CD14-positive monocyte (primary cell): ENCODE data around the gene IL5. TPM values are rescaled to one million over a fixed set of nuclear protein-coding genes. Genes with fewer than 3 reads are reported as not detected.

Source experiments
- DNase-seq, 3 donors: peaks; one replicate each; pipeline ENCODE4 v3.0.0-alpha.2; 2011 to 2022
- H2AFZ ChIP-seq: 2 replicates; pipeline ENCODE4 v1.6.0; 2012; ENCODE audit warnings: mild to moderate bottlenecking, low read depth, low read length, inconsistent platforms; ENCODE audit not compliant: insufficient read depth, poor library complexity, severe bottlenecking
- H3K27ac ChIP-seq, 2 donors: 1 replicate in 1 of 2; 2 replicates in 1 of 2; pipeline ENCODE4 v1.5.1; 2012 to 2013; ENCODE audit warnings: low read length in 2 of 2, control low read depth in 1 of 2, inconsistent platforms in 1 of 2, low read depth in 1 of 2, mild to moderate bottlenecking in 1 of 2
- H3K27me3 ChIP-seq, 2 donors: one replicate each; pipeline versions ENCODE4 v1.6.0 to v1.6.1; 2011 to 2013; ENCODE audit warnings: low read length in 2 of 2; ENCODE audit not compliant: control insufficient read depth in 2 of 2, insufficient read depth in 2 of 2
- H3K36me3 ChIP-seq, 2 donors: replicated peaks in 1 of 2; 1 replicate in 1 of 2; 2 replicates in 1 of 2; pipeline versions ENCODE4 v1.5.1 to v1.6.1; 2012 to 2013; ENCODE audit warnings: low read length in 2 of 2, control low read depth in 1 of 2, inconsistent platforms in 1 of 2, mild to moderate bottlenecking in 1 of 2; ENCODE audit not compliant: insufficient read depth in 2 of 2, control insufficient read depth in 1 of 2
- H3K4me1 ChIP-seq, 2 donors: 1 replicate in 1 of 2; 2 replicates in 1 of 2; pipeline versions ENCODE4 v1.5.1 to v1.6.1; 2012 to 2013; ENCODE audit warnings: low read length in 2 of 2, control low read depth in 1 of 2, inconsistent platforms in 1 of 2, mild to moderate bottlenecking in 1 of 2, moderate library complexity in 1 of 2; ENCODE audit not compliant: insufficient read depth in 2 of 2, control insufficient read depth in 1 of 2
- H3K4me2 ChIP-seq: replicated peaks from 2 replicates; pipeline ENCODE3; 2012; ENCODE audit warnings: low read length, moderate library complexity, mild to moderate bottlenecking; ENCODE audit not compliant: poor library complexity, severe bottlenecking; ENCODE audit errors: extremely low read depth
- H3K4me3 ChIP-seq, 3 experiments: fragments of 200-600 bp in 1 of 3; sonication (generic) in 1 of 3; replicated peaks in 1 of 3; 1 replicate in 2 of 3; 2 replicates in 1 of 3; pipeline ENCODE4 v1.5.1; 2011 to 2013; ENCODE audit warnings: low read length in 3 of 3, mild to moderate bottlenecking in 3 of 3, control low read depth in 2 of 3, low read depth in 2 of 3, inconsistent platforms in 1 of 3, moderate library complexity in 1 of 3
- H3K79me2 ChIP-seq: 2 replicates; pipeline ENCODE4 v1.6.0; 2012; ENCODE audit warnings: mild to moderate bottlenecking, control low read depth, inconsistent platforms, low read length, moderate library complexity; ENCODE audit not compliant: insufficient read depth
- H3K9ac ChIP-seq: 2 replicates; pipeline ENCODE4 v1.6.0; 2017; ENCODE audit warnings: low read length, mild to moderate bottlenecking; ENCODE audit not compliant: insufficient read depth, poor library complexity, severe bottlenecking
- H3K9me3 ChIP-seq, 2 donors: replicated peaks in 1 of 2; 1 replicate in 1 of 2; 2 replicates in 1 of 2; pipeline versions ENCODE4 v1.5.1 to v1.6.1; 2012 to 2013; ENCODE audit warnings: low read length in 2 of 2, control low read depth in 1 of 2; ENCODE audit not compliant: control insufficient read depth in 1 of 2, insufficient read depth in 1 of 2
- H4K20me1 ChIP-seq: 2 replicates; pipeline ENCODE4 v1.6.0; 2012; ENCODE audit warnings: mild to moderate bottlenecking, low read length, control low read depth, moderate library complexity; ENCODE audit not compliant: insufficient read depth
- H3K27ac Mint-ChIP-seq, 7 donors: one replicate each; pipeline ENCODE4 v1.8.0; 2020; ENCODE audit warnings: mild to moderate bottlenecking in 7 of 7, mixed read lengths in 7 of 7, moderate library complexity in 6 of 7, inconsistent platforms in 2 of 7
- H3K27me3 Mint-ChIP-seq, 3 donors: one replicate each; pipeline ENCODE4 v1.8.0; 2021 to 2022; ENCODE audit warnings: low read depth in 3 of 3, mild to moderate bottlenecking in 3 of 3, mixed read lengths in 3 of 3, moderate library complexity in 3 of 3, inconsistent platforms in 1 of 3
- H3K36me3 Mint-ChIP-seq, 2 donors: one replicate each; pipeline ENCODE4 v1.8.0; 2020; ENCODE audit warnings: mixed read lengths in 2 of 2, inconsistent platforms in 1 of 2, mild to moderate bottlenecking in 1 of 2
- H3K4me1 Mint-ChIP-seq: one replicate; pipeline ENCODE4 v1.8.0; 2020; ENCODE audit warnings: mild to moderate bottlenecking, mixed read lengths
- H3K4me3 Mint-ChIP-seq, 2 donors: one replicate each; pipeline ENCODE4 v1.8.0; 2020; ENCODE audit warnings: mild to moderate bottlenecking in 2 of 2, mixed read lengths in 2 of 2, moderate library complexity in 1 of 2
- H3K9me3 Mint-ChIP-seq, 7 donors: one replicate each; pipeline ENCODE4 v1.8.0; 2020 to 2022; ENCODE audit warnings: mixed read lengths in 7 of 7, mild to moderate bottlenecking in 6 of 7, moderate library complexity in 6 of 7, inconsistent platforms in 2 of 7
- CTCF ChIP-seq: fragments of 200-600 bp; IDR thresholded peaks from one replicate; pipeline ENCODE4 v1.8.0; 2022; ENCODE audit warnings: antibody characterized with exemption, mild to moderate bottlenecking
- WGBS: methylation state at CpG from one replicate; pipeline ENCODE4 v1.1.5; 2013; ENCODE audit warnings: missing lambda C conversion rate; ENCODE audit not compliant: insufficient coverage; 5-methylcytosine and 5-hydroxymethylcytosine counted together
- intact Hi-C, 2 donors: fragments of 100-400 bp; cut with micrococcal nuclease; formaldehyde crosslinking; loops; one replicate each; pipeline versions ENCODE4 v1.15.0 to v1.15.1; 2023
- polyA plus RNA-seq, 3 donors: library from polyadenylated mRNA; depleted of rRNA in 1 of 3; unstranded in 2 of 3; stranded (reverse) in 1 of 3; fragments of 300-500 nt in 2 of 3; fragments of >200 nt in 1 of 3; fragmentation: Illumina TruSeq in 2 of 3; gene quantifications; 1 replicate in 2 of 3; 2 replicates in 1 of 3; pipeline ENCODE4 v1.2.3, GENCODE V29; 2012 to 2021

IL5 gene
- polyA plus RNA-seq, 3 donors, result not detected

- Histone ChIP-seq H3K4me3 (no peak overlapping the region), H3K4me2 (no peak overlapping the region), H3K4me1 (no peaks in the 10 kb centered on the region), H2AFZ (no peak overlapping the region), H3K27me3 (no peaks in the 10 kb centered on the region), H3K9ac (no peak overlapping the region), H4K20me1 (no peaks in the 10 kb centered on the region), H3K27ac (no peak overlapping the region), H3K79me2 (no peaks in the 10 kb centered on the region), H3K9me3 (no peaks in the 10 kb centered on the region), H3K36me3 (no peaks in the 10 kb centered on the region)
- H3K36me3 Mint-ChIP-seq, result no peaks in the 10 kb centered on the region
- WGBS, result no CpG with 5 or more reads among the region's 2 CpGs
- H3K9me3 Mint-ChIP-seq, result peaks cover 0 to 2% (median 0%) of the 10 kb centered on the region in 7 donors
- no peak for DNase-seq
- intact Hi-C loops, result no loop called here
- no peak overlapping the region for H3K27ac Mint-ChIP-seq
- H3K4me3 Mint-ChIP-seq, result no peak overlapping the region
- H3K4me1 Mint-ChIP-seq, result no peaks in the 10 kb centered on the region
- no peak for TF ChIP-seq CTCF
- H3K27me3 Mint-ChIP-seq, result peaks cover 3 to 12% (median 5%) of the 10 kb centered on the region in 3 donors
These were observed 3.9 kb upstream of the IL5 start for GRCh38 chr5:132547269-132547668.

DNA sequence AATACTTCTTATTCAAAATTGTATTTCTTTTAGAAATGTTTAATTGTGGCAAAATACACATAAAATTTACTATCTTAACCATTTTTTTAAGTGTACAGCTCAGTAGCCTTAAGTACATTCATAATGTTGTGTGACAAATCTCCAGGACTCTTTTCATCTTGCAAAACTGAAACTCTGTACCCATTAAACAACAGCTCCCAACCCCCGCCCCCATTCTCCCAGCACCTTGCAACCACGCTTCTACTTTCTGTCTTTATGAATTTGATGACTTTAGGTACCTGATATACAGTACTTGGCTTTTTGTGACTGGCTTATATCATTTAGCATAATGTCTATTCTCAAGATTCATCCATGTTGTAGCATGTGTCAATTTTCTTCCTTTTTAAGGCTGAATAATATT is 2.8 kb upstream of the IL5 start:
- Mint-ChIP-seq H3K4me1 (no peaks in the 10 kb centered on the region), H3K36me3 (no peaks in the 10 kb centered on the region)

More for the DNA sequence above, 2.8 kb upstream of the IL5 start:
- Mint-ChIP-seq H3K9me3 (peaks cover 0 to 2% (median 0%) of the 10 kb centered on the region in 7 donors), H3K27me3 (peaks cover 1 to 12% (median 6%) of the 10 kb centered on the region in 3 donors), H3K27ac (no peak overlapping the region), H3K4me3 (no peak overlapping the region)
- no peaks in the 10 kb centered on the region for H4K20me1 ChIP-seq
- no peak overlapping the region for H3K4me3 ChIP-seq
- DNase-seq, result no peak
- no peak overlapping the region for H3K4me2 ChIP-seq
- H3K27me3 ChIP-seq, result no peaks in the 10 kb centered on the region
- H2AFZ ChIP-seq, result no peak overlapping the region
- no peaks in the 10 kb centered on the region for H3K36me3 ChIP-seq
- H3K79me2 ChIP-seq, result no peaks in the 10 kb centered on the region
- H3K9me3 ChIP-seq, result no peaks in the 10 kb centered on the region
- no peak for TF ChIP-seq CTCF
- H3K9ac ChIP-seq, result no peak overlapping the region
- no peaks in the 10 kb centered on the region for H3K4me1 ChIP-seq
- H3K27ac ChIP-seq, result no peak overlapping the region
- no CpG with 5 or more reads among the region's 2 CpGs for WGBS
- intact Hi-C loops, result no loop called here
